ENCODE measurements around the gene UNC13B.

DNA sequence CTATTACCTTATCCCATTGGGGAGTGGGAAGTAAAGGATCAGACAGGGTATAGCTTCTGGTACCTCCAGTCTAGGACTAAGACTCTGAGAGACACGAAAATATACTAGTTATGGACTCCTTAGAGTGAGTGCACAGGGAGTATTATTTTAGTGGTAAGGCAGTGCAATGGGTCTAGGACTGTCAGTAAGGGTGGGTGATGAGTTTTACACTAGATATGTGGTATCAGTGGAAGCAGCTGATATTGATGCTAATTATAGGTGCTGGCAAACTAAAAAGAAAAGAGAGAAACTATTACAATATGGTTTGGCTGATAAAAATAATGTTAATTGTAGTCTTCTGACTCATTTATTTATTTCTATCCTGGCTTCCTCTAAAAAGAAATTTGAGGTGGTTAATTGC lies 118.6 kb downstream of the UNC13B start:
- TF ChIP-seq POLR2AphosphoS5 (IDR thresholded peaks at IDR 0.05; ENCODE audit: low read depth, low read length) = no peak
- TF ChIP-seq TAF1 (IDR thresholded peaks at IDR 0.05; ENCODE audit: borderline replicate concordance, insufficient read depth, low read length) = no peak
- TF ChIP-seq FOXP2 (optimal IDR thresholded peaks at IDR 0.05; ENCODE audit: borderline replicate concordance, extremely low read depth, extremely low read length, insufficient read depth) = no peak
